ENCODE data around the gene TMEM165. TPM values are rescaled to one million over a fixed set of nuclear protein-coding genes. Genes with fewer than 3 reads are reported as not detected.

The TMEM165 gene
- total RNA-seq, 1 donor from 2014 or later: 95.4 TPM

- intact Hi-C loops (cut with micrococcal nuclease): loop anchor here (5.0 kb wide), 1 partner anchor 856 kb away; no protein-coding TSS in a partner anchor
Measured at GRCh38 chr4:55446578-55446922, 50.8 kb downstream of the TMEM165 start.

GRCh38 chr4:55447108-55447708, 51.5 kb downstream of the TMEM165 start:
- intact Hi-C loops (cut with micrococcal nuclease): loop anchor here (5.0 kb wide), 1 partner anchor 855 kb away; no protein-coding TSS in a partner anchor

GRCh38 chr4:55447831-55448230, 52.1 kb downstream of the TMEM165 start:
- intact Hi-C loops (cut with micrococcal nuclease): loop anchor here (5.0 kb wide), 1 partner anchor 854 kb away; no protein-coding TSS in a partner anchor

- intact Hi-C loops (cut with micrococcal nuclease): no loop called here
Measured at GRCh38 chr4:55450566-55450965, 54.8 kb downstream of the TMEM165 start.

GRCh38 chr4:55458164-55458563, 62.4 kb downstream of the TMEM165 start:
- intact Hi-C loops (cut with micrococcal nuclease): no loop called here

- intact Hi-C loops (cut with micrococcal nuclease): no loop called here
Measured at GRCh38 chr4:55458611-55459010, 62.9 kb downstream of the TMEM165 start.

GRCh38 chr4:55466001-55466400, 70.2 kb downstream of the TMEM165 start:
- intact Hi-C loops (cut with micrococcal nuclease): no loop called here

GRCh38 chr4:55468724-55469123, 73.0 kb downstream of the TMEM165 start:
- intact Hi-C loops (cut with micrococcal nuclease): no loop called here

GRCh38 chr4:55469979-55470378, 74.2 kb downstream of the TMEM165 start:
- intact Hi-C loops (cut with micrococcal nuclease): no loop called here

Other genes starting within 250 kb of the TMEM165 start
- gene SRD5A3, start 49.7 kb upstream of the TMEM165 start, total RNA-seq: 9.0 and 9.6 TPM in 2 replicates
- 8.9 and 9.0 TPM in 2 replicates for gene CLOCK, start 151.0 kb downstream of the TMEM165 start, total RNA-seq
- not detected in 2 replicates for gene PDCL2, start 196.3 kb downstream of the TMEM165 start, total RNA-seq
- not detected in 2 replicates for gene NMU, start 240.3 kb downstream of the TMEM165 start, total RNA-seq